HG03064 (cell line): ENCODE data around the gene MAT2B.
"Not testable (repeated sequence)": the region's sequence is repeated elsewhere in the genome, so short reads cannot be mapped to it uniquely, and the experiment has no call there.

Experiments used
- ATAC-seq: cut with Tn5 transposase; IDR thresholded peaks from one replicate; pipeline ENCODE4 v1.9.1; 2021; ENCODE audit warnings: low read depth; ENCODE audit not compliant: unreplicated experiment

The MAT2B gene

DNA sequence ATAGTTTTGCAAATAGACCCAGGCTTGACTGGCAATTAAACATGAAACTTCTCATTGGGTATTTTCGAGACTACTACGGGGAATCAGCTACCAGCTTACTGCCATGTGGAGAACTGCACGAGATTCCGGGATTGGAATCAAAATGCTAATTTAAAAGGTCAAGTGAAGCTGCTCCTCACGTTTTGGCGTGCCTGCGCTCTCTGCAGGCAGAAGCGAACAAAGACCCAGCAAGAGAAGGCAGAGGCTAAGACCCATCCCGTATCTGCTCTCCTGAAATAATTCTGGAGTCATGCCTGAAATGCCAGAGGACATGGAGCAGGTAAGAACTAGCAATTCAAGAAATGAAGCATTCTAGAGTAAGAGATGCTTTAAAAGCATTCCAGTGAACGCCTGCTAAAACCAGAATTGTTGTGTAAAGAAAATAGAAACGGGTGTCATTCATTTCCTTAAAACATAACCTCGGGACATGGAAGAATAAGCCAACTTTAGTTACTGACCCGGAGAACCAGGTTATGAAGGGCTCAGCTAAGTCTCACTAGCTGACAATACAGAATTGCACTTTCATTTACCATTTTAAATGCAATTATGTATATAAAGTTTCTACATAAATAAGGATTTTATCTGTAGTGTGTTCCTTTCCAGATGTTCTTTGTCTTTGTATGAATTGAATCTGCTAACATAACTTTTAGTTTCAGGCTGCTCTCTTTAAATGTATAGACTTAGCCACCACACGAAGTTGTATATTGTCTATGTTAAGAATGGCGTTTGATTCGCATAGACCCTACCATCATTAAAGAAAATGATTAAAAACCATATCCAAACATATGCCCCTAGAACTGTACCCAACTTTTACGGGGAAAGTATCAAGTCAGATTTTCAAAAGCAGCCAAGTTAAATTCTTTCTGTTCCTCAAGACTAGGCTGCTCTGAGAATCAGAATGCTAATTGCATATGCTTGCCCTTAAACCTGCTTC, 2.0 kb upstream of the MAT2B start:
- no peak for ATAC-seq

- ATAC-seq = no peak
Measured at GRCh38 chr5:163504079-163504931, 1.1 kb upstream of the MAT2B start.

GRCh38 chr5:163505049-163505367, 411 bp upstream of the MAT2B start:
- no peak for ATAC-seq

- ATAC-seq = peak; percentile 15
Measured at GRCh38 chr5:163506095-163506457, 657 bp downstream of the MAT2B start.

DNA sequence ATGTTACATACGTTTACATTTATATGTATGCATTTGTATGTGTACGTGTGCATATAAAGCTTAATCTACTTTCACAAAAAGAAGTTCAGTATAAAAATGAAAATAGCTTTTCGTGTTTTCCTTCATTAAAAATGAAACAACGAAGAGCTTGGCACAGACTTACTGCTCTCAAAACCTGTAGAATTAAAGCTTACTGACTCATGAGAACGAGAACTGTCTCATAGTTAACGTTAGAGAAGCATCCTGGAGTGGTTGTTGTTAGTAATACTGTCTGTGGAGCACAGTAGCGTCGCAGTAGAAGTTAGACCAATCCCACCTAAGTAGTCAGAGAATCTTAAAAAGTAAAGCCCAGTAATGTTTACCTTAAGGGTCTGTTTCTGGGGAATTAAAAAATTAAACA, 1.3 kb downstream of the MAT2B start:
- ATAC-seq = no peak

GRCh38 chr5:163508753-163509152, 3.3 kb downstream of the MAT2B start:
- no peak for ATAC-seq

- no peak for ATAC-seq
Measured at GRCh38 chr5:163509291-163509951, 4.0 kb downstream of the MAT2B start.

GRCh38 chr5:163512526-163512925, 7.1 kb downstream of the MAT2B start:
- ATAC-seq = no peak

GRCh38 chr5:163525096-163525495, 19.7 kb downstream of the MAT2B start:
- no peak for ATAC-seq

DNA sequence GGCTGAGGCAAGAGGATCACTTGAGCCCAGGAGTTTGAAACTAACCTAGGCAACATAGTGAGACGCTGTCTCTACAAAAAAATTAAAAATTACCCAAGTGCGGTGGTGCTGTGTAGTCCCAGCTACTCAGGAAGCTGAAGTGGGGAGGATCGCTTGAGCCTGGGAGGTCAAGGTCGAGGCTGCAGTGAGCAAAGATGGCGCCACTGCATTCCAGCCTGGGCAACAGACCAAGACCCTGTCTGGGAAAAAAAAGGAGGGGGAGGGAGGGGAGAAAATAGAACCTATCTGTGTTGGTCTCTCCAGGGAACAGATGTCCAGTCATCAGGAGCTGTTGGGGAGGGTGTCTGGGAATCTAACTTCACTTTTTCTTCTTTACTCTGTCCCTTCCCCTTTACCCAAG, 24.3 kb downstream of the MAT2B start:
- no peak for ATAC-seq

DNA sequence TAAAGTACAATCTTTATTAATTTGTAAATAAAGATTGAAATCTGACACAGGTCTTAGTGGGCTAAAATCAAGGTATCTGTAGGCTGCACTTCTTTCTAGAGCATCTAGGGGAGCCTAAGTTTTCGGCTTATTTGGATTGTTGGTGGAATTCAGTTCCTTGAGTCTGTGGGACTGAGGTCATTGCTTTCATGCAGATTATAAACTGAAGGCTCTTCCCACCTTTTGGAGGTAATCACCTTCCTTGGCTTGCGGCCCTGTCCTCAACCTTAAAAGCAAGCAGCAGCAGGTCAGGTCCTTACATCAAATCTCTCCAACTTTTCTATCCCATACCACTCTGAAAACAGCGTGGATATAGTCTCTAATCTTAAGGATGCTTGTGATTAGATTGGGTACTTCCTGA, 25.9 kb downstream of the MAT2B start:
- no peak for ATAC-seq

DNA sequence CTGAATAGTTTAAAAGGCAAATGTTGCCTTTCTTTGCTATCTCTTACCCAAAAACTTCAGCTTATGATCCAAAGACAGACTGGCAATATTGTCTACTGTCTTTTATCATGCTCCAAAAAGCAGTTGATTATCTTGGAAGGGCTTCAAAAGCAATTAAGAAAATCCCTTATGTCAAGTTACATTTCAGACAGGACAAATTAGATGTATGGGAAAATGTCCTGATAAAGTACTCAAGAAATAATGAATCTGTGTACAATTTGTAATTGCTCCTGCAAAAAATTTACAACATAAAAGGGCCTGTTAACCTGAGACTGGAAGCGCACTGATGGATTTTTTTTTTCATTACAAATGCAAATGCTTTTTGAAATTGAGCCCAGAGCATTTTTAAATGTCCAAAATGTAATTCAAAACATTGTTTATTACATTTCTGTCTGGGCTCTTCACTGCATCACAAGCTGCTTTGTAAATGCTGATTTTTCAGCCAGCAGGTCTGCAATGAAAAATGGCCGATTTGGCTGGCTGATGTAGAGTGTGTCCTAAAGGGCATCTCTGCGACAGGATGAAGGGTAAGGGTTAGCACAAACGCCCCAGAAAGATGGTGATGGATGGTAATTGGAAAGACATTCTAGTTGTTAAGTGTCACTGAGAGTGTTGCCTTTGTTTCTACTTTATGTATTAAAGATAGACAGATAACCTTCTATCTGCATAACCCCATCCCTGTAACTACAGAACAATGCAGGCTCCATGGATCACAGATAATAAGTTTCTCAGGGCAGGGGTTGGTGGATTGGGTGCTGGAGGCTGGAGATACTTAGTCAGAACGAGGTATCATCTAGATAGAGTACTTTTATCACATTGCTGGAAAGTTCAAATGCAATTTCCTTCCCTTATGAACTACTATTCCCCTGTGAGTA, 27.0 kb downstream of the MAT2B start:
- no peak for ATAC-seq

GRCh38 chr5:163533223-163533622, 27.8 kb downstream of the MAT2B start:
- ATAC-seq = no peak

DNA sequence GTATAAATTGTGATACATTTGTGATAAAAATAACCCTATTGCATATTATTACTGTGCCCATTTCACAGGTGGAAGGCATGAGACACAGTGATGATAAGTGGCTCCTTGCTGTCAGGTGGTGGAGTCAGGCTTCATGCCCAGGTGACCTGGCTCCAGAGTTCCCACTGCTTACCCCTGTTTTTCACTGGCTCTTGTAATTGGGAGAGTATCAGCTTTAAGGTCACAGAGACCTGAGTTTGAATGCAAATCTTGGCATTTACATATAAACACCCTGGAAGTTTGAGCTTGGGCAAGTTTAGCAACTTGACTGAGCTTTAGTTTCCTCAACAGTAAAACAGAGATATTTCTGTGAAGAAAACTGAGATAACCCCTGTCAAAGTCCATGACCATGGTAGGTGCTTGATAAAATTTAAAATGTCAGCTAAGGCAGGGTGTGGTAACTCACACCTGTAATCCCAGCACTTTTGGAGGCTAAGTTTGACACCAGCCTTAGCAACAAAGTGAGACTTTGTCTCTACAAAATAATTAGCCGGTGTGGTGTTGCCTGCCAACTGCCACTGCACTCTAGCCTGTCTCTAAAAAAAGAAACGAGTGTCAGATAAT, 29.2 kb downstream of the MAT2B start:
- ATAC-seq = no peak

DNA sequence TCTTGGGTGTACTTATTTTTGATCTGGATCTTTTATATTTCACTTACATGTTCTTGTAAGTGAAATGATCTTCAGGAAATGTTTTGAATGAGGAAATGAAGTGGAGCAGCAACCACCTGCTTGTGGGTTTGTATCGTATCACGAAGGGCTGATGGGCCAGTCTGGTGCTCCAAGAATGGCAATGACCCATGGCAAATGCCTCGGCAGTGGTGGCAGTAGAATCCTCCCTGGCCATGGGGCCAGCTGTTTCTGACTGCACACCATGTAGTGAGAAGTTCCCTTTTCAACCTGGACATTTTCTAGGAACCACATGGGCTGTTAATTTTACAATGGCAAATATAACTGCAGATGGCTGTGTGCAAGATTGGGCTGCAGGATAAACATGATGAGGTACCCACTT, 29.9 kb downstream of the MAT2B start:
- no peak for ATAC-seq

GRCh38 chr5:163536442-163536841, 31.0 kb downstream of the MAT2B start:
- ATAC-seq = not testable (repeated sequence)

GRCh38 chr5:163540696-163541095, 35.3 kb downstream of the MAT2B start:
- ATAC-seq = no peak

DNA sequence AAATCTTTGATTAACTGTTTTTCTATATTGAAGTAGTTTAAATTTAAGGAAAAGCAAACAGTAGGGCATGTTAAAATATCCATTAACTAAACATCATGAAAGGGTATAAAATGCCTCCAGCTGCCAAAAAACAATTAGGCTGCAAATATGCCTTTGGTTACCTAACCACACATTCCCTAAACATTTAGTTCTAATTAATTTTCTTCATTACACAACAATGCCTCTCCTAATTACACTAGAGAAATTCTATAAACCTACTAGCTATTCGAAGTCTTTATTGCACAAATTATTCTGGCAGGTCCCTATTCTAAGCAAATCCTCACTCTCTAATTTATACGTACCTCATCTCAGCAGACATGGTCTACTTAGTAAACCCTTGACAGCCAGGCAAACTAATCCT, 37.4 kb downstream of the MAT2B start:
- ATAC-seq = no peak

GRCh38 chr5:163544041-163544440, 38.6 kb downstream of the MAT2B start:
- ATAC-seq = no peak

DNA sequence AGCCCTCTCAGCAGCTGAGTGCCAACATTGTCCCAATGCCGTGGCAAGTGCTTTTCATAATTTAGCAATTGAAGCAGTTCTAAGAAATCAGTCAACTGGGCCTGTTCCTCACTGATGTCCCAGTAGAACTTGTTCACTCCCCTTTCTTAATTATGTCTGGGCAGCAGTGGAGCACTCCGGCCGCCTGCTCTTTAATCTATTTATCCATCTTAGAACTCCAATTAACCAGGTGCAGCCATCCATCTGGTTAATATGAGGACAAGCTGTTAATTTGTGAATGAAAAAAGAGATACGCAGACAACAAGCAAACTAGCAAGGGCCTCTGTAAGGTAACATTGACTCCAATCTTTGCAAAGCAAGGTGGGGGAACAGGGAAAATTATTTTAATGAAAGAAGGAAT, 39.4 kb downstream of the MAT2B start:
- ATAC-seq = no peak
